ENCODE data around the gene CDC14A.

DNA sequence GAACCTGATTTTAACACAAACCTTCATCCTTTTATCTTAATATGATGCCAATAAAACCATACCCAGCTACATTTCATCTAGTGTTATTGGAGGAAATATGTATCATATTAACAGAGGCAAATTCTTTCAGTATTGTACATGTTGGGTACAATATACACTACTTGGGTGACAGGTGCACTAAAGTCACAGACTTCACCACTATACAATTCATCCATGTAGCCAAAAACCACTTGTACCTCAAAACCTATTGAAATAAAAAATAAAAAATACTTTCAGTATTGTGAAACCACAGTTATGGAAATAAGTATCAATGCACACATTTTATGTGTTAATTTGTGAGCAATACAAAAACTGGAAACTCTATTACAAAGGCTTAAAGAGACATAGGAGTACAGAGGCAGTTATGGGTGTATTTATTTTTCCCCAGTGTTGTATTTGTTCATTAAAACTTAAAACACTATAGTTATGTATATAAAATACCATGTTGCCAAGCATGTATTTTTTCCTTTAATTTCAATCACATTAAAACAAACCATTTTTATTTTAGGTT, 160.6 kb downstream of the CDC14A start:
- TF ChIP-seq CTCF (conservative IDR thresholded peaks at IDR 0.05 in 1 of 2, IDR thresholded peaks at IDR 0.05 in 1 of 2; ENCODE audit: extremely low read depth in 1 of 2, insufficient read depth in 1 of 2, low read depth in 1 of 2, low read length in 2 of 2): no peak
- TF ChIP-seq EZH2 (IDR thresholded peaks at IDR 0.05; ENCODE audit: borderline replicate concordance, low read length): no peak
